ENCODE data around the gene CA11. TPM values are rescaled to one million over a fixed set of nuclear protein-coding genes. Genes with fewer than 3 reads are reported as not detected.

The CA11 gene
- total and polyA plus RNA-seq, 9 of the 15 experiments (the other 6 are each of a cell fraction or from before 2014, with no cell fraction given): 2.9 to 19.9 (median 8.3) TPM

DNA sequence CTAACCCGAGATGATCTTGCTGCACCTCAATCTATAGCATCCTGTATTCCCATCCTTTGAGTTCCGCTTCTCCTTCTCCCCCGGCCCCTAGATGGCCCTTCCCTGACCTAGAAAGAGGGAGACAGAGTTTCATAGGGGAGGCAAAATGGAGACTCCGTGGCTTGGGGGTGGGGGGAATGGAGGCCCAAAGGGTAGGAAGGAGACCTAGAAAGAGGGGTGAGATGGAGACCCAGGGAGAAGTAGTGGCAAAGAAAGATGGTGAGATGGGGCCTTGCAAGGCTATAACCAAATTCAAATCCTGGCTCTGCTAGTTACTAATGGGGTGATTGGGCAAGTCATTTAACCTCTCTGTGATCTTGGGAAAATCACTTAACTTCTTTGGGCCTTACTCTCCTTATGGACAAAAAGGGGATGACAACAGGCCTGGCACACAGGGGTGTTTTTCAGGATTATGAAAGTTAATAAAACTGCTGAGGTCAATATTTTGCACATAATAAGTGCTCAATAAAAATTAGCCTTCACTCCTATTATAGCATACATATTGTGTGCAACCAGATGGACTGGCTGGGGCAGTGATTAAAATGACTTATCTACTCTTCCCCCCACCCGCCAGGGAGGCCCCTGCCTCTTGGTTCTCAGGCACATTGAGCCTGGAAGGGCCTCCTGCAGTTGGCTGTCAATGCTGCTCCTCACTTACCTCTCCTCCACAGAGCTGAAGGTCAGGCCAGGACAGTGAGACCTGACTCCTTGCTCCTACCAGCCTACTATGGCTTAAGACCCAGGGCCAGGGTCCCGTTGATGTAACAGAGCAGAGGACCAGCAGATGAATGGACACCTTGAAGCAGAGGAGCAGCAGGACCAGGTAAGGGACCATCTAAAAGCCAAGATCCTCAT lies 26.0 kb downstream of the CA11 start (continued):
- TF ChIP-seq, protein P1, sequence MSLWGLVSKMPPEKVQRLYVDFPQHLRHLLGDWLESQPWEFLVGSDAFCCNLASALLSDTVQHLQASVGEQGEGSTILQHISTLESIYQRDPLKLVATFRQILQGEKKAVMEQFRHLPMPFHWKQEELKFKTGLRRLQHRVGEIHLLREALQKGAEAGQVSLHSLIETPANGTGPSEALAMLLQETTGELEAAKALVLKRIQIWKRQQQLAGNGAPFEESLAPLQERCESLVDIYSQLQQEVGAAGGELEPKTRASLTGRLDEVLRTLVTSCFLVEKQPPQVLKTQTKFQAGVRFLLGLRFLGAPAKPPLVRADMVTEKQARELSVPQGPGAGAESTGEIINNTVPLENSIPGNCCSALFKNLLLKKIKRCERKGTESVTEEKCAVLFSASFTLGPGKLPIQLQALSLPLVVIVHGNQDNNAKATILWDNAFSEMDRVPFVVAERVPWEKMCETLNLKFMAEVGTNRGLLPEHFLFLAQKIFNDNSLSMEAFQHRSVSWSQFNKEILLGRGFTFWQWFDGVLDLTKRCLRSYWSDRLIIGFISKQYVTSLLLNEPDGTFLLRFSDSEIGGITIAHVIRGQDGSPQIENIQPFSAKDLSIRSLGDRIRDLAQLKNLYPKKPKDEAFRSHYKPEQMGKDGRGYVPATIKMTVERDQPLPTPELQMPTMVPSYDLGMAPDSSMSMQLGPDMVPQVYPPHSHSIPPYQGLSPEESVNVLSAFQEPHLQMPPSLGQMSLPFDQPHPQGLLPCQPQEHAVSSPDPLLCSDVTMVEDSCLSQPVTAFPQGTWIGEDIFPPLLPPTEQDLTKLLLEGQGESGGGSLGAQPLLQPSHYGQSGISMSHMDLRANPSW (CRISPR knock-in tag; IDR thresholded peaks at IDR 0.05): no peak
- TF ChIP-seq ZBTB26 (CRISPR knock-in tag; IDR thresholded peaks at IDR 0.05) (peak; percentile 58; the same call in 1 of the 2 replicates), NR4A1 (CRISPR knock-in tag; IDR thresholded peaks at IDR 0.05) (no peak), NR4A1 (tag; IDR thresholded peaks at IDR 0.05) (no peak; the same call in 1 of the 2 replicates), MTA2 (IDR thresholded peaks at IDR 0.05; ENCODE audit: low read depth) (no peak), NEUROD1 (IDR thresholded peaks at IDR 0.05; ENCODE audit: borderline replicate concordance, low read depth, low read length, partially characterized antibody) (no peak), NELFE (IDR thresholded peaks at IDR 0.05; ENCODE audit: insufficient read depth, insufficient read length) (no peak), CREM (IDR thresholded peaks at IDR 0.05; ENCODE audit: low read depth) (no peak), ZNF583 (CRISPR knock-in tag; IDR thresholded peaks at IDR 0.05) (0 out of 2 replicates have a peak, but pooled peaks have one; percentile 13), TBP (optimal IDR thresholded peaks at IDR 0.05; ENCODE audit: low read depth, low read length) (no peak), ARID2 (IDR thresholded peaks at IDR 0.05) (no peak), U2AF2 (optimal IDR thresholded peaks at IDR 0.05; ENCODE audit: low read depth, low read length) (no peak), CREB1 (IDR thresholded peaks at IDR 0.05) (no peak), CREB1 (CRISPR knock-in tag; IDR thresholded peaks at IDR 0.05) (no peak), CBFA2T3 (IDR thresholded peaks at IDR 0.05) (peak; percentile 45; the same call in 1 of the 2 replicates), ZNF764 (CRISPR knock-in tag; IDR thresholded peaks at IDR 0.05; ENCODE audit: low read depth) (no peak), SFPQ (IDR thresholded peaks at IDR 0.05; ENCODE audit: low read depth, low read length) (no peak), ELF4 (CRISPR knock-in tag; IDR thresholded peaks at IDR 0.05) (0 out of 2 replicates have a peak, but pooled peaks have one; percentile 7), TFAM (CRISPR knock-in tag; conservative IDR thresholded peaks at IDR 0.05) (no peak), ZNF274 (IDR thresholded peaks at IDR 0.05; ENCODE audit: borderline replicate concordance, low read depth, low read length) (no peak), ZNF212 (CRISPR knock-in tag; IDR thresholded peaks at IDR 0.05) (no peak), ZNF224 (CRISPR knock-in tag; IDR thresholded peaks at IDR 0.05) (no peak), RFX1 (IDR thresholded peaks at IDR 0.05) (no peak), TAL1 (IDR thresholded peaks at IDR 0.05) (no peak), CBX8 (IDR thresholded peaks at IDR 0.05; ENCODE audit: borderline replicate concordance, extremely low read depth, low read depth, low read length, poor library complexity, severe bottlenecking) (no peak)

Data from K562 (cell line).